HG02870 (cell line): Measurements from ENCODE around the gene FAM76B.

ENCODE experiments used
- ATAC-seq: cut with Tn5 transposase; IDR thresholded peaks from one replicate; pipeline ENCODE4 v1.9.1; 2021; ENCODE audit warnings: mild to moderate bottlenecking, moderate library complexity; ENCODE audit not compliant: unreplicated experiment

FAM76B gene

GRCh38 chr11:95792700-95793099 is 3.1 kb upstream of the FAM76B start:
- no peak for ATAC-seq

GRCh38 chr11:95792200-95792599 is 2.6 kb upstream of the FAM76B start:
- ATAC-seq = no peak

GRCh38 chr11:95791709-95792033 is 2.1 kb upstream of the FAM76B start:
- no peak for ATAC-seq

- ATAC-seq = peak; percentile 18
These were observed 1.5 kb upstream of the FAM76B start for GRCh38 chr11:95790933-95791708.

- ATAC-seq = peak; percentile 67
These were observed 746 bp upstream of the FAM76B start, which contains the start of gene CEP57 for GRCh38 chr11:95790123-95790932. CEP57 (plus strand) TSS chr11:95790498; CDS start chr11:95790699, 201 bp downstream.

- no peak for ATAC-seq
These were observed 569 bp downstream of the FAM76B start for GRCh38 chr11:95788921-95789505.

GRCh38 chr11:95780544-95780943 is 9.0 kb downstream of the FAM76B start:
- no peak for ATAC-seq

GRCh38 chr11:95778699-95779098 is 10.9 kb downstream of the FAM76B start:
- peak; percentile 71 for ATAC-seq

GRCh38 chr11:95776859-95777258 is 12.7 kb downstream of the FAM76B start:
- ATAC-seq = no peak

- no peak for ATAC-seq
These were observed 21.1 kb downstream of the FAM76B start for GRCh38 chr11:95768521-95768920.

GRCh38 chr11:95767498-95767897 is 22.1 kb downstream of the FAM76B start:
- no peak for ATAC-seq

- ATAC-seq = no peak
These were observed 22.9 kb downstream of the FAM76B start for GRCh38 chr11:95766701-95767100.

- ATAC-seq = peak; percentile 72
These were observed 25.2 kb downstream of the FAM76B start for GRCh38 chr11:95764267-95764898.

GRCh38 chr11:95762534-95762933 is 27.0 kb downstream of the FAM76B start:
- ATAC-seq = no peak

- no peak for ATAC-seq
These were observed 28.6 kb downstream of the FAM76B start for GRCh38 chr11:95760941-95761340.

- ATAC-seq = no peak
These were observed 38.1 kb downstream of the FAM76B start for GRCh38 chr11:95751515-95751914.

- ATAC-seq = no peak
These were observed 39.5 kb downstream of the FAM76B start for GRCh38 chr11:95750101-95750500.

- no peak for ATAC-seq
These were observed 50.3 kb downstream of the FAM76B start for GRCh38 chr11:95739108-95739938.

- no peak for ATAC-seq
These were observed 52.8 kb downstream of the FAM76B start for GRCh38 chr11:95736809-95737208.

- ATAC-seq = no peak
These were observed 53.2 kb downstream of the FAM76B start for GRCh38 chr11:95736355-95736754.
